ENCODE measurements around the gene COL9A3.

DNA sequence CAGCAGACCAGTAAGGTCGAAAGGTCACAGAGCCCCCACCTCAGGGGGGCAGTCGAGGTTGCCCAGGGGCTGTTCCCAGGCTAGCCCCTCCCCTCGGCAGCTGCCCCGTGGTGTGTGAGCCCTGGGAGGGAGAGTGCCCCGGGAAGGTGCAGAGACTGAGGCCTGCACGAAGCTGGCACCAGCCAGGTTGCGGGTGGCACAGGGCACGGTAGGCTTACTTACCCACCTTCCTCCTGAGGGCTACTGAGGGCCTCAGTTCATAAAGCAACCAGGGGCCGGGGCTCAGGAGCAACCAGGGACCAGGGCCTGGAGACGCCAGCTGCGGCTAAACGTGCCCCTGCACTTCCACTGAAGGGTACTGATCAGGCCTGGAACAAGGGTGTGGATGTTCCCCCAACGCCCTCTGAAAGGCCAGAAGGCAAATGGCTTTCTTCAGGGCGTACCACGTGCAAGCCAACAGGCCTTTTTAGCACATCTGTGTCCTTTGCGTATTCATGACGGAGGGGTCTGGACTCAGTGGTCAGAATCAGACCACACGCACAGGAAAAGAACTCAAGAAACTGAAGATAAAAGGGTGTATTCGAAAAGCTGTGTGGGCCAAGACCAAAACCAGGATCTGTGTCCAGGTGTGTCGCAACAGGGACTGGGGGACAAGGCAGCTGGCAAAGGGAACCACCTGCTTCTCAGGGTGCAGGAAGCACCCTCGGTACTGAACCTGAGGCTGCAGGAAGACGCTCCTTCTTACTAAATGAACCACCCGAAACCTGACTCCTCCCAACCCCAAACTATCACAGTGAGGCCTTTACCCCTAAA, 69.3 kb downstream of the COL9A3 start:
- TF ChIP-seq, protein P1, sequence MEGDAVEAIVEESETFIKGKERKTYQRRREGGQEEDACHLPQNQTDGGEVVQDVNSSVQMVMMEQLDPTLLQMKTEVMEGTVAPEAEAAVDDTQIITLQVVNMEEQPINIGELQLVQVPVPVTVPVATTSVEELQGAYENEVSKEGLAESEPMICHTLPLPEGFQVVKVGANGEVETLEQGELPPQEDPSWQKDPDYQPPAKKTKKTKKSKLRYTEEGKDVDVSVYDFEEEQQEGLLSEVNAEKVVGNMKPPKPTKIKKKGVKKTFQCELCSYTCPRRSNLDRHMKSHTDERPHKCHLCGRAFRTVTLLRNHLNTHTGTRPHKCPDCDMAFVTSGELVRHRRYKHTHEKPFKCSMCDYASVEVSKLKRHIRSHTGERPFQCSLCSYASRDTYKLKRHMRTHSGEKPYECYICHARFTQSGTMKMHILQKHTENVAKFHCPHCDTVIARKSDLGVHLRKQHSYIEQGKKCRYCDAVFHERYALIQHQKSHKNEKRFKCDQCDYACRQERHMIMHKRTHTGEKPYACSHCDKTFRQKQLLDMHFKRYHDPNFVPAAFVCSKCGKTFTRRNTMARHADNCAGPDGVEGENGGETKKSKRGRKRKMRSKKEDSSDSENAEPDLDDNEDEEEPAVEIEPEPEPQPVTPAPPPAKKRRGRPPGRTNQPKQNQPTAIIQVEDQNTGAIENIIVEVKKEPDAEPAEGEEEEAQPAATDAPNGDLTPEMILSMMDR (conservative IDR thresholded peaks at IDR 0.05; ENCODE audit: low read length) = no peak
- no peak for TF ChIP-seq EZH2phosphoT487 (IDR thresholded peaks at IDR 0.05; ENCODE audit: borderline replicate concordance)

Measured in Loucy (cell line).